Measurements from ENCODE around the gene CST8.

Gene CST8

GRCh38 chr20:23475395-23475794 is 15.5 kb upstream of the CST8 start:
- POLR2A ChIA-PET = no interaction called here
- CTCF ChIA-PET = no interaction called here
- no peak for DNase-seq (ENCODE audit: extremely low spot score)
- TF ChIP-seq, protein P1, sequence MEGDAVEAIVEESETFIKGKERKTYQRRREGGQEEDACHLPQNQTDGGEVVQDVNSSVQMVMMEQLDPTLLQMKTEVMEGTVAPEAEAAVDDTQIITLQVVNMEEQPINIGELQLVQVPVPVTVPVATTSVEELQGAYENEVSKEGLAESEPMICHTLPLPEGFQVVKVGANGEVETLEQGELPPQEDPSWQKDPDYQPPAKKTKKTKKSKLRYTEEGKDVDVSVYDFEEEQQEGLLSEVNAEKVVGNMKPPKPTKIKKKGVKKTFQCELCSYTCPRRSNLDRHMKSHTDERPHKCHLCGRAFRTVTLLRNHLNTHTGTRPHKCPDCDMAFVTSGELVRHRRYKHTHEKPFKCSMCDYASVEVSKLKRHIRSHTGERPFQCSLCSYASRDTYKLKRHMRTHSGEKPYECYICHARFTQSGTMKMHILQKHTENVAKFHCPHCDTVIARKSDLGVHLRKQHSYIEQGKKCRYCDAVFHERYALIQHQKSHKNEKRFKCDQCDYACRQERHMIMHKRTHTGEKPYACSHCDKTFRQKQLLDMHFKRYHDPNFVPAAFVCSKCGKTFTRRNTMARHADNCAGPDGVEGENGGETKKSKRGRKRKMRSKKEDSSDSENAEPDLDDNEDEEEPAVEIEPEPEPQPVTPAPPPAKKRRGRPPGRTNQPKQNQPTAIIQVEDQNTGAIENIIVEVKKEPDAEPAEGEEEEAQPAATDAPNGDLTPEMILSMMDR (IDR thresholded peaks at IDR 0.05; ENCODE audit: control extremely low read depth, extremely low read depth, low read depth, missing control alignments) = no peak

- TF ChIP-seq, protein P1 (IDR thresholded peaks at IDR 0.05; ENCODE audit: control extremely low read depth, extremely low read depth, low read depth, missing control alignments) = no peak
- ChIA-PET POLR2A (no interaction called here), CTCF (no interaction called here)
- DNase-seq (ENCODE audit: extremely low spot score) = no peak
Observed at GRCh38 chr20:23476015-23476754, 14.7 kb upstream of the CST8 start.

GRCh38 chr20:23477223-23477622 is 13.7 kb upstream of the CST8 start:
- DNase-seq (ENCODE audit: extremely low spot score) = no peak
- POLR2A ChIA-PET = no interaction called here
- TF ChIP-seq, protein P1 (IDR thresholded peaks at IDR 0.05; ENCODE audit: control extremely low read depth, extremely low read depth, low read depth, missing control alignments) = no peak
- CTCF ChIA-PET = no interaction called here

DNA sequence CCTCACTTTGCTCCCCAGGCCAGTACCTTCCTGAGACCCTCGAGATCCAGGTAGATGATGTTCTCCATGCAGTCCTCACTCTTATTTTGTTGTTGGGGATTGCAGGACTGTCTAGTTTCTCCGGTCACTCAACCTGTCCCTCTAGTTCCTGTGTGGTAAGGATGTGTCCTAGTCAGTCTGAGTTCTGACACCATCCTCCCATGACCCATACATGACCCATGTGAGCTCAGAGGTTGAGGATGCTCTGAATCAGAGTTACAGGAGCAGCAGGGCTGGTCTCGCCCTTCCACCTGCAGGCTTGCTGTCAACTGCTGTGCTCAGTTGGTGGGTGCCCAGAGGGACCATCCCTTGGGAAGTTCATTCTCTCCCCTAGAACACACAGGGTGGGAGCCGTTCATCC is 11.9 kb upstream of the CST8 start:
- CTCF ChIA-PET = no interaction called here
- POLR2A ChIA-PET = no interaction called here
- no peak for DNase-seq (ENCODE audit: extremely low spot score)
- TF ChIP-seq, protein P1 (IDR thresholded peaks at IDR 0.05; ENCODE audit: control extremely low read depth, extremely low read depth, low read depth, missing control alignments) = no peak

GRCh38 chr20:23482138-23482537 is 8.8 kb upstream of the CST8 start:
- DNase-seq (ENCODE audit: extremely low spot score) = no peak
- POLR2A ChIA-PET = no interaction called here
- CTCF ChIA-PET = interaction anchor here (1.4 to 1.6 kb wide), 2 partner anchors 21 to 40 kb away, joined by 3 read pairs; no protein-coding TSS in a partner anchor
- TF ChIP-seq, protein P1 (IDR thresholded peaks at IDR 0.05; ENCODE audit: control extremely low read depth, extremely low read depth, low read depth, missing control alignments) = no peak

- ChIA-PET POLR2A (no interaction called here), CTCF (interaction anchor here (1.0 to 1.1 kb wide), 2 partner anchors 9 to 69 kb away, joined by 3 to 4 read pairs; no protein-coding TSS in a partner anchor)
- TF ChIP-seq, protein P1 (IDR thresholded peaks at IDR 0.05; ENCODE audit: control extremely low read depth, extremely low read depth, low read depth, missing control alignments) = no peak
- DNase-seq (ENCODE audit: extremely low spot score) = no peak
Observed at GRCh38 chr20:23484081-23484480, 6.8 kb upstream of the CST8 start.
